ENCODE measurements around the gene ACTG2. TPM values are rescaled to one million over a fixed set of nuclear protein-coding genes. Genes with fewer than 3 reads are reported as not detected.

ACTG2 gene
- total RNA-seq, 4 donors from 2014 or later: 0.51 to 8.5 (median 3.1) TPM

DNA sequence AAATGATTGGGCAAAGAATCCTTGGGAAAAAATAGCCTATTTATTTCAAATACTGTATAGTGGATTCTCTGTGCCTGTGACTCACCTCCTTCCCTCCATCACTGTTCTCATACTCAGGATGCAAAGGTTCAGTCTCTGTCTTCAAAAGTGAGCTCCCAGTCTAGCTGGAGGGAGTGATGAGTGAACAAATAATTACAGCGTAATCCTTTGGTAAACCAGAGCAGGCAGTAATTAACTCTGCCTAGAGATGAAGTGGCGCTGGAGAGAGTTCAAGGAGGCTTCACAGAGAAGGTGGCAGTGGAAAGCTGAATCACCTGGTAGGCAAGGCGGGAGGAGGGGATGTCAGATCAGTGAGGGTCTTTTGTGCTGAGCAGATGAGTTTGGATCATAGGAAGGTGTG, 40.4 kb downstream of the ACTG2 start:
- TF ChIP-seq, protein P1, sequence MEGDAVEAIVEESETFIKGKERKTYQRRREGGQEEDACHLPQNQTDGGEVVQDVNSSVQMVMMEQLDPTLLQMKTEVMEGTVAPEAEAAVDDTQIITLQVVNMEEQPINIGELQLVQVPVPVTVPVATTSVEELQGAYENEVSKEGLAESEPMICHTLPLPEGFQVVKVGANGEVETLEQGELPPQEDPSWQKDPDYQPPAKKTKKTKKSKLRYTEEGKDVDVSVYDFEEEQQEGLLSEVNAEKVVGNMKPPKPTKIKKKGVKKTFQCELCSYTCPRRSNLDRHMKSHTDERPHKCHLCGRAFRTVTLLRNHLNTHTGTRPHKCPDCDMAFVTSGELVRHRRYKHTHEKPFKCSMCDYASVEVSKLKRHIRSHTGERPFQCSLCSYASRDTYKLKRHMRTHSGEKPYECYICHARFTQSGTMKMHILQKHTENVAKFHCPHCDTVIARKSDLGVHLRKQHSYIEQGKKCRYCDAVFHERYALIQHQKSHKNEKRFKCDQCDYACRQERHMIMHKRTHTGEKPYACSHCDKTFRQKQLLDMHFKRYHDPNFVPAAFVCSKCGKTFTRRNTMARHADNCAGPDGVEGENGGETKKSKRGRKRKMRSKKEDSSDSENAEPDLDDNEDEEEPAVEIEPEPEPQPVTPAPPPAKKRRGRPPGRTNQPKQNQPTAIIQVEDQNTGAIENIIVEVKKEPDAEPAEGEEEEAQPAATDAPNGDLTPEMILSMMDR (IDR thresholded peaks at IDR 0.05; ENCODE audit: low read depth): no peak

DNA sequence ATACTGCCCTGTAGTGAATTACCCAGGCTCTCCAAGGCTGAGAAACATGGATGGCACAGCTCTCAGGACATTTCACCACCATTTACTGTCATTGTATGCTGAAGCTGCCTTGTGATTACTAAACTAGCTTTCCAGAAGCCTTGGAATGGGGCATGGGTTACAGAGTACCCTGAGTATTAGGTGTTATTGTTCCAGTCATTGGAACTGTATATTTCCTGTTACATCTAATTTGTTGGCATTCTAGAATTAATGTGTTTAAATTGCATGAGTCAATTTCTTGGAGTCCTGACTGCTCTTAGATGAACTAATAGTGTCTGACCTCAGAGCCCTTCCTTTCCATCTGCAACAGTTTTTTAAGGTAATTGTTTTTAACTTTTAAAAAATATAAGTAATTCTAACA, 42.8 kb downstream of the ACTG2 start:
- TF ChIP-seq, protein P1 (IDR thresholded peaks at IDR 0.05; ENCODE audit: low read depth): no peak

DNA sequence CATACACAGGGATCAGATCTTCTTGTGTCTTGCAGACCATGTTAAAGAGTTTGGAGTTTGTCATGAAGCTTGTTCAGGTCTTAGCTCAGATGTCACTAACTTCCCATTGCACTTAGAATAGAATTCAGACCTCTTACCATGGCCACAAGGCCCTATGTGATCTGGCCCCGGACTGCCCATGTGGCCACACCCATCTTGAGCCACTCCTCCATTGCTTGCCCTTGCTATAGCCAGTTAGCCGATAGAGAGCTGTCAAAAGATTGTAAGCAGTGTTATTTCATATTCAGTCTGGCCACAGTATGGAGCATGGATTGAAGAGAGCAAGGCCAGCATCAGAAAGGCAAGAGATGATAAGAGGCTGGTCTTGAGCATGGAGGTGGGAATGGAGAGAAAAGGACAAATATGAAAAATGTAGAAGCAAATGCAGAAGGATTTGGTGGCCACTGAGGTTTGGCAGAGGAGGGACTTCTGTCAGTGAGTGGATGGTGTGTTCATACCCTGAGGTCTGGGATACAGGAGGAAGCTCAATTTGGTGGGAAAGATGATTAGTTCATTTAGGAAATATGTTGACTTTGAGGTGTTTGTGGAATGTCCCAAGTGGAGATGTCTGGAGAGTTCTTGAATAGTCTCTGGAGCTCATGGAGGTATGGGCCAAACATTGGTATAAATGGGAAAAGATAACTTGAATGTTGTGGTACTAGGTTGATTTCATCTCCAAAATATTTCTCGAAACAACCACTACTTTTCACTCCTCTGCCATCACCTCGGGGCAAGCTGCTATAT, 44.5 kb downstream of the ACTG2 start:
- TF ChIP-seq, protein P1 (IDR thresholded peaks at IDR 0.05; ENCODE audit: low read depth): no peak

GRCh38 chr2:73937899-73938298, 45.1 kb downstream of the ACTG2 start:
- TF ChIP-seq, protein P1 (IDR thresholded peaks at IDR 0.05; ENCODE audit: low read depth): no peak

DNA sequence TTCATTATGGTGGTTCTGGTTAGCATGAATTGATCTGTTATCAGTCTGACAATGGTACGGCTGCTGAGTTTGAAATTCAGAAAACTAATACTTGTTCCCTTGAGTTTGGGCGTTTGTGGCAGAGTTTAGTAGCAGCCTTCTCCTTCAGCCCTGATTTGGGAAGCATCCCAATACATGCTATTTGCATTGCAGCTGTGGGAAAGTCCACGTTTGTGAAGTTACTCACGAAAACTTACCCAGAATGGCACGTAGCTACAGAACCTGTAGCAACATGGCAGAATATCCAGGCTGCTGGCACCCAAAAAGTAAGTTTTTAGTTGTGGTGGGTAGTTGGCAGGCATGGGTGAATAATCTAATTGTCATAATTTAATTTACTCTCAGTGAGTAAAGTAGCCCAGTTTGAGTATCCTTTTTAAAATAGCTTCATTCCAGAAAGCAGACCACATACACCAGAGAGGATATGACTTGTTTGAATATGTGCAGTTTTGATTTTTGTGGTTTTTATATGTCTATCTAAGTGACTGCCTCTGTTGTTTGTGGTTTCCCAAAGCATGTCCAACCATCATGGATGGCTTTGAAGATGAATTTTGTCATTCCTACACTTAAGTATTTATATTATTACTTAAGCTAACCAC, 46.0 kb downstream of the ACTG2 start:
- TF ChIP-seq, protein P1 (IDR thresholded peaks at IDR 0.05; ENCODE audit: low read depth): no peak

- TF ChIP-seq, protein P1 (IDR thresholded peaks at IDR 0.05; ENCODE audit: low read depth): no peak
These were observed 46.6 kb downstream of the ACTG2 start for GRCh38 chr2:73939419-73939818.

GRCh38 chr2:73942664-73943063, 49.9 kb downstream of the ACTG2 start:
- TF ChIP-seq, protein P1 (IDR thresholded peaks at IDR 0.05; ENCODE audit: low read depth): no peak

Measured in subcutaneous adipose tissue (tissue), 4 donors.